Activated CD8-positive, alpha-beta T cell treated with anti-CD3 and anti-CD28 coated beads, Interleukin-2, amount 10 ng/mL, durations not matched to agents 7 days and 5 days (primary cell): Measurements from ENCODE around the gene PLXDC2. TPM values are rescaled to one million over a fixed set of nuclear protein-coding genes. Genes with fewer than 3 reads are reported as not detected.

ENCODE experiments used
- ATAC-seq: fragments of 150-1000 bp; cut with Tn5 transposase; one replicate; pipeline ENCODE4 v1.10.0; 2021; ENCODE audit warnings: moderate library complexity
- CTCF ChIA-PET: fragments of 350-600 bp; sonication (Branson Sonifier 250); formaldehyde crosslinking; loops from one replicate; lab custom pipeline; 2021; ENCODE audit warnings: antibody characterized with exemption; lab: Charles Lee
- POLR2A ChIA-PET: fragments of 350-600 bp; sonication (Branson Sonifier 250); formaldehyde crosslinking; loops from one replicate; lab custom pipeline; 2021; ENCODE audit warnings: antibody characterized with exemption; lab: Charles Lee
- DNase-seq: peaks from one replicate; pipeline ENCODE4 v3.0.0-alpha.2; 2020
- H3K27ac Mint-ChIP-seq: one replicate; pipeline ENCODE4 v1.8.0; 2021; ENCODE audit warnings: mild to moderate bottlenecking, mixed read lengths
- H3K27me3 Mint-ChIP-seq: one replicate; pipeline ENCODE4 v1.8.0; 2021; ENCODE audit warnings: low read depth, mixed read lengths
- H3K36me3 Mint-ChIP-seq: one replicate; pipeline ENCODE4 v1.8.0; 2021; ENCODE audit warnings: low read depth, mixed read lengths
- H3K4me1 Mint-ChIP-seq: one replicate; pipeline ENCODE4 v1.8.0; 2021; ENCODE audit warnings: low read depth, mixed read lengths
- H3K4me3 Mint-ChIP-seq: one replicate; pipeline ENCODE4 v1.8.0; 2021; ENCODE audit warnings: mild to moderate bottlenecking, mixed read lengths
- H3K9me3 Mint-ChIP-seq: one replicate; pipeline ENCODE4 v1.8.0; 2022; ENCODE audit warnings: mixed read lengths; ENCODE audit not compliant: insufficient read depth
- total RNA-seq, 2 experiments: library from RNA; stranded (reverse); gene quantifications; one replicate each; pipeline ENCODE4 v1.2.3, GENCODE V29; 2021

PLXDC2 gene
- total RNA-seq, 2 experiments from 2014 or later = 0.05 TPM; not detected in 1

DNA sequence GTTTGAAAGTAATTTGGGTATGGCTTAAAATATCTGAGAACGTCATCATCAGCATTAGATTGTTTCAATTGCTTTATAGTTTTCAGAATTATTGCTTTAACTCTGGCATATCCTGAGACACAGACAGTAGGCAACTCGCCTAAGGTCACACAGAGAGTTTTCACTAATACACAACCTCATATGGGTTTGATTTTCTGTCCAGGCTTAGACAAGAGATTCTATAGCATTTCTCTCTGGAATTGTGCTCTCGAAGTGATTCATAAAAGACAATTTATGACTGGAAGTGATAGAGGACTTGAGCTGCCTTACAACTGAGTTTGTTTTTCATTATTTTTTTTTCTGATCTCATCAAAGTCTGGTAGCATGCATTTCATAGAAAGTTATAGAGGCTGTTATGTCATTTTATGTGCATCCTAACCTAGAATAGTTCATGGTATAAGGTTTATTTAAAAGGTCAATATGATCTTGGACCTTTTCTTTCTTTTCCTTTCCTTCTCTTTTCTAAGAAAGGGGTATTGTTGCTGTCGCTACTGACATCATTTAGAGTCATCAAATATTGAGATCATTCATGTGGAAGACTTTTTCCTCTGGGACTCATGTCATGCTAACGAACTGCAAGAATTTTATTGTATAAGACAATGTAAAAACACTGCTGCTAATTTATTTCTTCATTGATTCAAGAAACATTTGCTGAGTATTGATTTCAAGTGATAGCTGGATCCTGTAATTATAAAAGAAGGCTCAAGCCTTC is 278.2 kb downstream of the PLXDC2 start:
- Mint-ChIP-seq H3K27me3 (no peaks in the 10 kb centered on the region), H3K4me1 (no peaks in the 10 kb centered on the region), H3K27ac (no peak overlapping the region), H3K4me3 (no peak overlapping the region), H3K36me3 (no peaks in the 10 kb centered on the region), H3K9me3 (peaks cover 4% of the 10 kb centered on the region)
- ATAC-seq = no peak
- ChIA-PET POLR2A (no interaction called here), CTCF (no interaction called here)
- no peak for DNase-seq

DNA sequence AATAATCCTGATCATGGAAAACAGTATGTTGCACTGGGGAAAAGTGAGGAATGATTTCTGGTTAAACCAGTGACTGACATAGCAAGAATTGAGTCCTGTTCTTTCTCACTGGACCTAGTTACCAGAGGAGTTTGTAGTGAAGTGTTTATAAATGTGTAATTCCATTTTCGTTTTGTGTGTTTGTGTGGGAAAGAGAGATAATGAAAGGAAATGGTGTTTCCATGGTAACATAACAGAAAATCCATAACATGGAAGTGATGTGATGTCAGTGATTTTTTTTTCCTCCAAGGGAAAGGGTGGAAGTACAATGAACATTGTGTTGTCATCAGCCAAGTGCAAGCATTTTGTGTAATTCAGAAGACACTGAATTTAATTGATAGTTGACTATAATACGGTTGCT is 283.9 kb downstream of the PLXDC2 start:
- ATAC-seq = no peak
- Mint-ChIP-seq H3K27me3 (no peaks in the 10 kb centered on the region), H3K27ac (no peak overlapping the region), H3K36me3 (no peaks in the 10 kb centered on the region), H3K4me1 (no peaks in the 10 kb centered on the region), H3K9me3 (peaks cover 17% of the 10 kb centered on the region), H3K4me3 (no peak overlapping the region)
- ChIA-PET CTCF (no interaction called here), POLR2A (no interaction called here)
- no peak for DNase-seq

GRCh38 chr10:20105236-20105635 is 289.0 kb downstream of the PLXDC2 start:
- H3K27ac Mint-ChIP-seq = no peak overlapping the region
- no peaks in the 10 kb centered on the region for H3K36me3 Mint-ChIP-seq
- ChIA-PET CTCF (no interaction called here), POLR2A (no interaction called here)
- H3K27me3 Mint-ChIP-seq = no peaks in the 10 kb centered on the region
- no peak overlapping the region for H3K4me3 Mint-ChIP-seq
- peaks cover 12% of the 10 kb centered on the region for H3K9me3 Mint-ChIP-seq
- no peaks in the 10 kb centered on the region for H3K4me1 Mint-ChIP-seq
- no peak for DNase-seq
- no peak for ATAC-seq

DNA sequence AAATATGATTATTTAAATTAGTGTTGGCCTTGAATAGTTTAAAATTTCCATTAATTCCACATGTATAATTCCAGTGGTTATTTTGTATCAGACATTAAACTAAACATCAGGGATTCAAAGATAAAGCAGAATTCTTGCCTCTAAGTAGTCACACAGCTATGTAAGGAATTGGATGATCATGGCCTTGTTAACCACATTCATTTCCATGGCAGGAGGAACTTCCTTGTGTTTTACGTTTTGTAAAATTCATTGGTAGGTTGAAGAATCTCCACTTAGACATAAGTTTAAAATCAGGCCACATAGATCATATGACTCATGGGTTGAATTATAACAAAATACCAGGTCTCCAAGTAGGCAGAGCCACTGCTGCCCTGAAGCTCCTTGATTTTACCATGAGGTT is 289.7 kb downstream of the PLXDC2 start:
- ChIA-PET CTCF (no interaction called here), POLR2A (no interaction called here)
- no peaks in the 10 kb centered on the region for H3K36me3 Mint-ChIP-seq
- ATAC-seq (no peak), DNase-seq (no peak)
- H3K27ac Mint-ChIP-seq = no peak overlapping the region
- no peak overlapping the region for H3K4me3 Mint-ChIP-seq
- no peaks in the 10 kb centered on the region for H3K4me1 Mint-ChIP-seq
- H3K9me3 Mint-ChIP-seq = peaks cover 12% of the 10 kb centered on the region
- H3K27me3 Mint-ChIP-seq = no peaks in the 10 kb centered on the region

- ChIA-PET POLR2A (no interaction called here), CTCF (no interaction called here)
- no peak for DNase-seq
- Mint-ChIP-seq H3K9me3 (peaks cover 4% of the 10 kb centered on the region), H3K4me1 (no peaks in the 10 kb centered on the region), H3K27ac (no peak overlapping the region), H3K4me3 (no peak overlapping the region), H3K36me3 (no peaks in the 10 kb centered on the region), H3K27me3 (no peaks in the 10 kb centered on the region)
- no peak for ATAC-seq
Measured at GRCh38 chr10:20108021-20108420, 291.8 kb downstream of the PLXDC2 start.

DNA sequence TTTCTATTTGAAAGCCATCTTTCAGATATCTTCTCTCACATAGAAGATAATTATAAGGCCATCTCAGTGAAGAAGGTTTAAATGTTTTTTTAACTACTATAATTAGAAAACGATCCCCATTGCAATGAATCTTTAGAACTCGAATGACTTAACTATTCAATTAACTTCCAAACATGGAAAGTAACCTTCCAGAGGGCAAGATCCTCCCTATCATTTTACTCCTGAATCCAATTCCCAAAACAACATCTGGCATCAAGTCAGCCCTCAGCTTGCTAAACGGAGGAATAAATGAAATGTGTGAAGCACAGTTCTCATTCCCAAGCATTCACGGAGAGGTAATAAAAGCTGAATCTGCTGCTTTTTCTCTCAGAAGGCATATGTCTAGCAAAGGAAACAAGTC is 293.4 kb downstream of the PLXDC2 start:
- DNase-seq = no peak
- no peaks in the 10 kb centered on the region for H3K9me3 Mint-ChIP-seq
- ChIA-PET POLR2A (no interaction called here), CTCF (no interaction called here)
- H3K36me3 Mint-ChIP-seq = no peaks in the 10 kb centered on the region
- H3K27me3 Mint-ChIP-seq = no peaks in the 10 kb centered on the region
- no peaks in the 10 kb centered on the region for H3K4me1 Mint-ChIP-seq
- H3K27ac Mint-ChIP-seq = no peak overlapping the region
- H3K4me3 Mint-ChIP-seq = no peak overlapping the region
- ATAC-seq = no peak

GRCh38 chr10:20110125-20111100 is 294.2 kb downstream of the PLXDC2 start:
- Mint-ChIP-seq H3K27ac (no peak overlapping the region), H3K9me3 (no peaks in the 10 kb centered on the region), H3K4me3 (no peak overlapping the region), H3K27me3 (no peaks in the 10 kb centered on the region), H3K36me3 (no peaks in the 10 kb centered on the region), H3K4me1 (no peaks in the 10 kb centered on the region)
- ChIA-PET POLR2A (no interaction called here), CTCF (no interaction called here)
- ATAC-seq (no peak), DNase-seq (no peak)

GRCh38 chr10:20114179-20114578 is 297.9 kb downstream of the PLXDC2 start:
- Mint-ChIP-seq H3K27me3 (no peaks in the 10 kb centered on the region), H3K36me3 (no peaks in the 10 kb centered on the region), H3K4me3 (no peak overlapping the region), H3K9me3 (peaks cover 5% of the 10 kb centered on the region), H3K4me1 (no peaks in the 10 kb centered on the region), H3K27ac (no peak overlapping the region)
- ATAC-seq (no peak), DNase-seq (no peak)
- ChIA-PET POLR2A (no interaction called here), CTCF (no interaction called here)

DNA sequence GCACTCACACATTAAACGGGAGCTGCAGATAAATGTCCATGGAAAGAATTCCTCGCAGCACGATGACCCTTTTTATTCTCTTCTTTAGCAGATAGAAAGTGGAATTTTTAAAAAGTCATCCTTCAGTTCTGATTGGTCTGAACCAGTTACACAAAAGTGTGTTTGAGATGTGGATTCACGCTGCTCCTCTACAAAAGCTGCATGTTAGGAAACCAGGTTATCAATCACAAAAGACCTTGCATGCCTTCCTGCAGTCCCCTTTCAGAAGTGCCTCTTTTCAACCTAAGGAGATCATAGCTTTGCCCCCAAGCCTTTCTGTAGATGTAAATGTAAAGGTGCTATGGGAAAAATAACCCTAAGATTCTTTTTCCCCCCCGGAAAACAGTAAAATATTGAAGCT is 299.7 kb downstream of the PLXDC2 start:
- H3K36me3 Mint-ChIP-seq = no peaks in the 10 kb centered on the region
- no peak overlapping the region for H3K4me3 Mint-ChIP-seq
- ChIA-PET CTCF (no interaction called here), POLR2A (no interaction called here)
- no peak for ATAC-seq
- H3K27ac Mint-ChIP-seq = no peak overlapping the region
- DNase-seq = no peak
- H3K4me1 Mint-ChIP-seq = no peaks in the 10 kb centered on the region
- no peaks in the 10 kb centered on the region for H3K27me3 Mint-ChIP-seq
- peaks cover 5% of the 10 kb centered on the region for H3K9me3 Mint-ChIP-seq

DNA sequence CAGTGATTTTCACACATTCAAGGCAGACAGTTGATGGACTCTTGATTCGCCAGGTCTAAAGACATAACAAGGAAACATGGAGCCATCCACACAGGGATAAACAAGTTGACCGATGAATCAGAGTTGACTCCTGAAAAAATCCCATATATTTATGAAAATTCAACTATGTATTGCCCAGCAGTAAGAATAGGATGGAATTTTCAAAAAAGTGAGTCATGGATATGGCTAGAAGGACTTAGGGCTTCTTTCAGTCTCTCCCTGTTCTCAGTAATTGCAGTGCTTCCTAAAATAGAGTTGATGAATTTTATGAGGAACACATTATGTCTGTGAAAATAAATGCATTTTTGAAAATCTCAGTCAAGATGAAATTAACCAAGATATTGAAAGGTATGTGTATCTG is 301.2 kb downstream of the PLXDC2 start:
- H3K27ac Mint-ChIP-seq = no peak overlapping the region
- no peak overlapping the region for H3K4me3 Mint-ChIP-seq
- POLR2A ChIA-PET = no interaction called here
- H3K36me3 Mint-ChIP-seq = no peaks in the 10 kb centered on the region
- no peaks in the 10 kb centered on the region for H3K4me1 Mint-ChIP-seq
- ATAC-seq (no peak), DNase-seq (no peak)
- no peaks in the 10 kb centered on the region for H3K27me3 Mint-ChIP-seq
- peaks cover 5% of the 10 kb centered on the region for H3K9me3 Mint-ChIP-seq
- CTCF ChIA-PET = no interaction called here

DNA sequence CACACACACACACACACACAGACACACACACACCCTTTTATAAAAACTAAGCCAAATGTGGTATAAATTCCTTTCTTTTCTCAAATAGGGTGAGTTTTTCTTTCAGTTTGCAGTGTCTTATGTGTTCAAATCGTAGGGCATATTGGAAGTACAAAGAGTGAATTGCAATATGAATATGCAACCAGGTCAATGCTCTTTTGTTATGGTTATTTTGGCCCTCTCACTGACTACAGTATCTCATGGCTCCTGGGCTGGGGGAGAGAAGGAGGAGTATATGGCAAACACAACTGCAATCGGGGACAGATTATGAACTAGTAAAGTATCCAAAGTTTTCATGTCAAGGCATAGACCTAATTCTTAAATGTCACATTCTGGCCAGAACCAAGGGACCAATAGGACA is 301.9 kb downstream of the PLXDC2 start:
- DNase-seq = no peak
- POLR2A ChIA-PET = no interaction called here
- CTCF ChIA-PET = no interaction called here
- H3K4me3 Mint-ChIP-seq = no peak overlapping the region
- H3K4me1 Mint-ChIP-seq = no peaks in the 10 kb centered on the region
- peaks cover 10% of the 10 kb centered on the region for H3K9me3 Mint-ChIP-seq
- H3K27me3 Mint-ChIP-seq = no peaks in the 10 kb centered on the region
- no peak overlapping the region for H3K27ac Mint-ChIP-seq
- no peaks in the 10 kb centered on the region for H3K36me3 Mint-ChIP-seq
- ATAC-seq = no peak

- DNase-seq (no peak), ATAC-seq (no peak)
- ChIA-PET CTCF (no interaction called here), POLR2A (no interaction called here)
- Mint-ChIP-seq H3K9me3 (peaks cover 19% of the 10 kb centered on the region), H3K27ac (no peak overlapping the region), H3K36me3 (no peaks in the 10 kb centered on the region), H3K4me3 (no peak overlapping the region), H3K27me3 (no peaks in the 10 kb centered on the region), H3K4me1 (no peaks in the 10 kb centered on the region)
Measured at GRCh38 chr10:20128811-20129210, 312.6 kb downstream of the PLXDC2 start.
